Mammary epithelial cell (primary cell): ENCODE data around the gene STX17.

ENCODE experiments used
- EZH2 ChIP-seq: IDR thresholded peaks from 2 replicates; pipeline ENCODE4 v1.6.1; 2012; ENCODE audit warnings: low read length, inconsistent platforms, borderline replicate concordance
- TF ChIP-seq, protein P1 (sequence below), 2 donors: IDR thresholded peaks in 1 of 2; conservative IDR thresholded peaks in 1 of 2; 2 replicates each; pipeline ENCODE4 v1.5.1; 2011 to 2012; ENCODE audit warnings: inconsistent platforms in 2 of 2, low read length in 2 of 2, mild to moderate bottlenecking in 2 of 2, control low read depth in 1 of 2, low read depth in 1 of 2; ENCODE audit not compliant: insufficient read depth in 1 of 2; ENCODE audit errors: extremely low read depth in 1 of 2

DNA sequence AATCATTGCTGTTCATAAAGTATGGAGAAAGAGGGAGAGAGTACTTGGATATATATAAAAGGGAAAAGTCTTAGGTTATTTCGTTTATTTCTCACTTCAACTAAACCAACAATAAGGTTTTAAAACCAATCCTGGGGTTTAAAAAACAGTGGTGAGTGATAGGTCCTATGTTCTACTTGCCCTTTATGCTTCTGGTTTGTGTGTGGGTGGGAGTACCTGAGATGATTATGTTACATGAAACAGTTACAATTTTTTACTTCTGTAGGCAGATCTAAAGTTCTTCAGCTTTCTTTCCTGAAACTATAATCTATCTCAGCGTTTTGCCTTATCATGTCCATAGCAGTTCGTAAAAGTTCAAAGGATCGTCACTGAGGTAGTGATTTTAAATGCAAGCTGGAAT lies 49.2 kb downstream of the STX17 start:
- TF ChIP-seq, protein P1, sequence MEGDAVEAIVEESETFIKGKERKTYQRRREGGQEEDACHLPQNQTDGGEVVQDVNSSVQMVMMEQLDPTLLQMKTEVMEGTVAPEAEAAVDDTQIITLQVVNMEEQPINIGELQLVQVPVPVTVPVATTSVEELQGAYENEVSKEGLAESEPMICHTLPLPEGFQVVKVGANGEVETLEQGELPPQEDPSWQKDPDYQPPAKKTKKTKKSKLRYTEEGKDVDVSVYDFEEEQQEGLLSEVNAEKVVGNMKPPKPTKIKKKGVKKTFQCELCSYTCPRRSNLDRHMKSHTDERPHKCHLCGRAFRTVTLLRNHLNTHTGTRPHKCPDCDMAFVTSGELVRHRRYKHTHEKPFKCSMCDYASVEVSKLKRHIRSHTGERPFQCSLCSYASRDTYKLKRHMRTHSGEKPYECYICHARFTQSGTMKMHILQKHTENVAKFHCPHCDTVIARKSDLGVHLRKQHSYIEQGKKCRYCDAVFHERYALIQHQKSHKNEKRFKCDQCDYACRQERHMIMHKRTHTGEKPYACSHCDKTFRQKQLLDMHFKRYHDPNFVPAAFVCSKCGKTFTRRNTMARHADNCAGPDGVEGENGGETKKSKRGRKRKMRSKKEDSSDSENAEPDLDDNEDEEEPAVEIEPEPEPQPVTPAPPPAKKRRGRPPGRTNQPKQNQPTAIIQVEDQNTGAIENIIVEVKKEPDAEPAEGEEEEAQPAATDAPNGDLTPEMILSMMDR (conservative IDR thresholded peaks at IDR 0.05 in 1 of 2, IDR thresholded peaks at IDR 0.05 in 1 of 2; ENCODE audit: extremely low read depth in 1 of 2, insufficient read depth in 1 of 2, low read depth in 1 of 2, low read length in 2 of 2), result no peak
- TF ChIP-seq EZH2, result no peak
